H1 (cell line): Measurements from ENCODE around the gene SLC7A14. TPM values are rescaled to one million over a fixed set of nuclear protein-coding genes. Genes with fewer than 3 reads are reported as not detected.

Source experiments
- KDM4A ChIP-seq: IDR thresholded peaks from one replicate; pipeline ENCODE4 v1.7.1; 2012; ENCODE audit warnings: low read depth, mild to moderate bottlenecking, moderate library complexity, low read length, inconsistent platforms; ENCODE audit not compliant: severe bottlenecking
- KDM5A ChIP-seq: fragments of 200-600 bp; IDR thresholded peaks from 2 replicates; pipeline ENCODE4 v1.7.1; 2012; ENCODE audit warnings: mild to moderate bottlenecking, low read length, inconsistent platforms, mixed read lengths
- SIRT6 ChIP-seq: IDR thresholded peaks from one replicate; pipeline ENCODE4 v1.7.1; 2012; ENCODE audit warnings: low read length, inconsistent platforms
- polyA plus RNA-seq, 7 experiments: library from polyadenylated mRNA; depleted of rRNA in 3 of 7; stranded (reverse) in 5 of 7; unstranded in 2 of 7; fragments of >200 nt in 5 of 7; fragments of 200-250 nt in 2 of 7; gene quantifications; 1 replicate in 5 of 7; 2 replicates in 1 of 7; 4 replicates in 1 of 7; pipeline versions ENCODE4 v1.2.1 to v1.2.3, GENCODE V29; 2011 to 2013; ENCODE audit warnings: missing spikeins in 2 of 7, mixed read lengths in 2 of 7
- total RNA-seq: library from RNA; stranded (reverse); fragmentation: NEBNext Ultra II Directional; extraction: Animal tissue kit (Norgen Biotek cat#: 25700); gene quantifications from 2 replicates; pipeline ENCODE4 v1.2.1, GENCODE V29; 2021

SLC7A14 gene
- total and polyA plus RNA-seq, 2 of the 8 experiments (the other 6 are each of a cell fraction or from before 2014, with no cell fraction given) = 0.21 to 0.95 TPM

DNA sequence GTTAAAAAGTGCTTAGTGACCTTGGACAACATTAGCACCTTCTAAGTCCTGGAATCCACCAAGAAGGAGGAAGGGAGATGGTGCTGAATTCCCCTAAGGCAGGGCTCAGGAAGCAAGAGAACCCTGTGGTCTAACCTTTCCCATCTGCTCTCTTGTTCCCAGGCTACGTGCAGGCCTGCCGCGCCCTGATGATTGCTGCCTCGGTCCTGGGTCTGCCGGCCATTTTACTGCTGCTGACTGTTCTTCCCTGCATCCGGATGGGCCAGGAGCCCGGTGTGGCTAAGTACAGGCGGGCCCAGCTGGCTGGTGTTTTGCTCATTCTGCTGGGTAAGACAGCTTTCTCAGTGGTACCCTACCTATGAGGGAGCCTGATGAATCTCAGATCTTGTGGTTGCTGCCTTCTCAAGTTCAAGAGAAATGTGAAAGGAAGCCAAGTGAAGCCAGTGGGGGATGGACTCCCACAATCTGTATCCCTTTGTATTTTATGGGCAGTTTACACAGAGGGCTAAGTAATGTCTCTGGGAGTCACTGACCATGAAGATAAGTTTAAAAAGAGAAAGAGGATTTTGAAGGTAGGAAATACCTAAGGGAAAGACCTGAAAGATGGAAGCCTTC lies 162.8 kb downstream of the SLC7A14 start (continued):
- no peak for TF ChIP-seq KDM4A
- TF ChIP-seq KDM5A = no peak
- TF ChIP-seq SIRT6 = no peak
